HG02571 (cell line): ENCODE results near the gene LRRC8B.
A peak's percentile ranks its signal among the peaks of the same experiment; 100 is the strongest.
"Not testable (repeated sequence)": the region's sequence is repeated elsewhere in the genome, so short reads cannot be mapped to it uniquely, and the experiment has no call there.

Source experiments
- ATAC-seq: cut with Tn5 transposase; IDR thresholded peaks from one replicate; pipeline ENCODE4 v1.9.1; 2021; ENCODE audit warnings: mild to moderate bottlenecking, moderate library complexity; ENCODE audit not compliant: unreplicated experiment

LRRC8B gene

DNA sequence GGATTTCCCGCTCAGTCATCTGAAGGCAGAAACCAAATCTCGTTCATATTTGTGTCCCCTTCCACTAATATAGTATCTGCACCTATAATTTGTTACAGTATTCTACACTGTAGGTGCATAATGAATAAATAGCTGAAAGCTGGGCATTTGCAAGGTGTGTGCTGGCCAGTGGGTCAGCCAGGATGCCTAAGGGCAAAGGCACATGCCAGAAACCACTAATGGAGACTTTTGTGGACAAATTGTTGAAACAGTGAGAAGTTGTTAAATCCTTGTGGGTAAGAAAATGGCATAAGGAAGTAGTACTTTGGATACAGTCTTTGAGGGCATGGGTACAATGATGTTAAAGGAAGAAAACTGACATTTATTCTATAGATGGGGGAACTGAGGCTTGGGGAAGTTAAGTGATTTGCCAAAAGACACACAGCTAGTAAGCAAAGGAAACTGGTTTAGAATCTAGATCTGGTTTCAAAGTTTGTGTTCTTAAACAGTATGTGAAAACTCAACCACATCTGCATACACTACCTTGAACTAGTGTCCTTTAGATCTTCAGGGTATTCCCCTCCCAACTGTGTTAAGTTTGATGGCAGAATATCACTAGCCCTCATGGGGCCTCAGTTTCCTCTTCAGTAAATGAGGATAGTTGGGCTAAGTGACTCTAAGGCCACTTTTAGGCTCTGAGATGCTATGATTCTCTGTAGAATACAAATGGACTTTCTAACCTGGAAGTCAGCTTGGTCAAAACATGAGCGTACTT lies 81.8 kb downstream of the LRRC8B start:
- ATAC-seq, result no peak

DNA sequence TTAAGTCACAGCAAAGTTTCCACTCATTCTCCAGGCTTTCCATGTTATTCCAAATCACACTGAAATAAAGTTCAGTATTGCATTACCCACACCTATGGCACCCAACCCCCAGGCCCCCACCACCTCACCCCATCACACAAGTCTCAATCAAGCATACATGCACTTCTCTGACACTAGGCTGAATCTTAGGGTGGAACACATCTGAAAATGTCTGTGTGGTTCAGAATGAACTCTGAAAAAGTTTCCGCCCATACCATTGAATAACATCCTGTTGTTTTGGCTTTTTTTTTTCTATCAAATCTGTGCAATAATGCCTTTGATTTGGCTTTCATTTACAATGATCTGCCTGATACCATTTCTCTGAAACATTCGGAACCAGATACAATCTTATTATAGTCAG lies 82.5 kb downstream of the LRRC8B start:
- no peak for ATAC-seq

DNA sequence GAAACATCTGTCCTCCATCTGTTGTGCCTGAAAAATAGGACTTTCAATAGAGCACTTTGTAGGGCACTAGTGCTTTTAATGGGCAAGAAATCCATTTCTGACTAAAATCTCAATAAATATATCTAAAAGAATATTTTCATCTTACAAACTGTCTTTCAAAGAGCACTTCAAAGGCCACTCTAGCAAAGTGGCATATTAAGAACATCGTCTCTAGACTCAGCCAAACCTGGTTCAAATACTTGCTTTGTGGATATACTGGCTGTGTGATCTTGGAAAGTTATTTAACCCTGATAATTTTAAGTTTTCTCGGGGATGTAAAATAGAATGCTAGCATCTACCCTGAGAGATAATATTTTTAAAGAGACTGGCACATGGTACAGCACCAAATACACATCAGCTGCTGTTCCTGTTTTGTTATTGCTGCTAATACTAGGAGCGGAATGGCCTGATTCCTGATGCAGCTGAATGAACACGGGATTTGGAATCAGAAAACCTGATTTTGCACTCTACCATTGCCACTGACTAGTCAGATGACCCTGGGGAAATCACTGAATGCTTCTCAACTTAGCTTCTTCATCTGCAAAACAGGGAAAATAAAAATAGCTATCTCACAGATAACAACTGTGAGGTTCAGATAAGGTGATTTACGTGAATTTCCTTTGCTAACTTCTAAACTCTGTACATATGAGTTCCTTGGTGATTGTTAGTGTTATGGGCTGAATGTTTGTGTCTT lies 83.1 kb downstream of the LRRC8B start:
- ATAC-seq, result no peak

DNA sequence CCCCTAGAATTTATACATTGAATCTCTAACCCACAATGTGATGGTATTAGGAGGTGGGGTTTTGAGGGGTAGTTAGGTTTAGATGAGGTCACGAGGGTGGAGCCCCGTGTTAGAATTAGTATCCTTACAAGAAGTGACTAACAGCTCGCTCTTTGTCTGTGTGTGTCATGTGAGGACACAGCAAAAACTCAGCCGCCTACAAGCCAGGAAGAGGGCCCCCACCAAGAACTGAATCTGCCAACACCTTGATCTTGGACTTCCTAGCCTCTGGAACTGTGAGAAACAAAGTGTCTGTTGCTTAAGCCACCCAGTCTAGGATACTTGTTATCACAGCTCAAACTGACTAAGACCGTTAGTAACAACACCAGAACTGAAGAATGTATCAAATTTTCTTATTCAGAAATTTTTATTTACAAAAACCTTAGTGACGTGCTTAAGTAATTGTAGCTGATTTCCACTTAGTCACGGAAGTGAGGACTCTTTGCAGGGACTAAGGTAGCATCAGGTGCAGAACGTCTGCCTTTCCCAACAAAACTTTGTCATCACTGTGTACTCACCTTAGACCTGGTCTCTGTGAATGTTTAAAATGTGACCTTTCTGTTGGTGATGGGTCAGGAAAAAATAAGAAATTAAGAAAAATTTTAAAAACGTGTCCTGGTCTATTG lies 83.8 kb downstream of the LRRC8B start:
- no peak for ATAC-seq

DNA sequence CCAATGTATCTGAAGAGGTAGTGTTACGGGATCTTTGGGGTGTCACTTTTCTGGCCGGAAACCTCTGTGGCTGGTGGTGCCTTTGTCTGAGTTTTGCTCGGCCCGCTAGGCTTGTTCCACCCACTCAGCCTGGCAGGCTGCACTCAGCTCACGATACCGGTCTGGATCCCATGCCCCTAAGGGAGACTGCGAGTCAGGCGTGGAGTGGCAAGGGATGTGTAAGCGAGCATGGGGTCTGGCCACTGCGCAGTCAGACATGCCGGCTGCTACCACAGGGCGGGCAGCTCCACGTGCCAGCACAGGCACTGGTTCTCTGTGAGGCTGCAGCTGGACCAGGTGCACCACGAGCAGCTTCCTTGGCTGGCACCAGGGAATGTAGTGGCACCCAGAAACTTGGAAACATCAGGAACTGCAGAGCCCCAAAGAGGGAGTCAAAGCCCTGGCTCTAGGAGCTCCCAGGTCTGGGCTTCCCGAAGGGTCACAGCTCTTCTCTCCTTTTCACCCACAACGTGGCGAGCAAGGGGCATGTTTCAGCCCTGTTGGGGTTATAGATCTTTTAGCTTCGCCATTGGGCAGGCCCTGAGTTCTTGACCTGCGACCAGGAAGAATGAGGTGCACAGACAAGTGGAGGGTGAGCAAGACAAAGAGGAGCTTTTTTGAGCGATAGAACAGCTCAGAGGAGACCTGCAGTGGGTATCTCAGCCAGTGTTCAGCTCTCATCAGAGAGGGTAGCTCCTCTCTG lies 84.5 kb downstream of the LRRC8B start:
- ATAC-seq, result no peak

DNA sequence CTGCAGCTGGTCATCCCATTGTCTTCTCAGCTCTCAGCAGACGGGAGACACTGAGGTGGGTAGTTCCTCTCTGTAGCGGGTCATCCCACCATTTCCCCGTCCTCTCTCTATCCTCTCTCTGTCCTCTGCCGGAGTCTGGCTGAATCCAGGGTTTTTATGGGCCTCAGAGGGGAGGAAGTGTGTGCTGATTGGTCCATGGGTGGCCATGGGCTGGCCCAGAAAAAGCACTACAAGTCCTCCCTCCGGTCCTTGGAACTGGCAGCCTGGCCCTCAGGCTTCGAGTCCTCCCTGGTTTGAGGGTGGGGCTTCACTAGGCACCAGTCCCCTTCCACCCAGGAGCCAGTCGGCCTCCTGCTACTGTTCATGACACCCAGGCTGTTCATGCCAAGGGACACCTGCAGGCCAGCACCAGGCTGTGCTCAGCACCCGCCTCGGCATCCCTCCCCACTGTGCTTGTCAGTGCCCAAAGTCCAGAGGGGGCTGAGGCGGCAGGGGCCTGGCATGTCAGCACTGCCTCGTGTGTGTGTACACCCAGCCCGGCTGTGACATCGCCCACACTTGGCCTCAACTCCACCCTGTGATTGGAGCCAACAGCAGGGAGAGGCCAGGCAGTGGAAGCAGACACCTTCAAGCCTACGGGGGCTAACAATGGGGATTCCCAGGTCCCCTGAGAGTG lies 85.3 kb downstream of the LRRC8B start:
- ATAC-seq, result no peak

DNA sequence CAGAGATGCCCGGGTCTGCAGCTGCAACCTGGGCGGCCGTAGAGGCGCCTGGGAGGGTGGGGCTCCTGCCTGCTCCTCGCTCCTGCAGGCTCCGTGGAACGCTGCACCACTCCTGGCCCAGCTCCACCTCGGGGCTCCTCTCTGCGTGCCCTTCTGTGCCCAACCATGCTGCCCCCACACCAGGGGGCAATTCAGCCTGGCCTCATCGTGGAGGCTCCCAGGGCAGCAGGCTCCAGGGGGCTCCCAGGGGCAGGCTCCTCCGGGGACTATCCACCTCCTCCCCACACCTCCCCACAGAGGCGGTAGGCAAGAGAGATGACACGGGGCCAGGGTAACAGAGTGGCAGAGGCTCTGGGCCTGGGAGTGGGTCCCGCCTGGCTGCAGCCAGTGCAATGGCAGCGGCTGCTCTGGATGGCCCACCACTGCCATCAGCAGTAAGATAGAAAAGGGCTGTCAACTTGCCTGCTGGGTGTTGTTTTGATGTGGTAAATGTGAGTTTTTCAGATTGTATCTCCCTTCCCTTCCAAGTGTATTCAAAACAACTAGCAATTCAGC lies 85.9 kb downstream of the LRRC8B start:
- no peak for ATAC-seq

DNA sequence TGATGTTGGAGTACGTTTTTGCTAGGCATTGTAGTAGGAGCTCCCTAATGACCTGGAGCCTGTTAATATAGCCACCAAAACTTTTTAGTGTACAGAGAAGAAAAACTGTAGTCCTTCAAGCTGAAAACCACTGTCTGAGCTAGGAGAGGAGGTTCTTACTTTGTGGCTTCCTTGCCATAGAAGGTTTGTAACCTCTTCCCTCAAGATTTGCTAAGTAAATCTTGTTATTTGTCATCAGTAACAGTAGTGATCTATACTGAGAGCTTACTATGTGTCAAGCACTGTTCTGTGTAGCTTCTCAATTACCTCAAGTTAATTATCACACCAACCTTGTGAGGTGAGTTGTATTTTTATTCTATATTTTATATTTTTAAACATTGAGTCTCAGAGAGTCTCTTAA lies 87.1 kb downstream of the LRRC8B start:
- ATAC-seq, result peak; percentile 89

DNA sequence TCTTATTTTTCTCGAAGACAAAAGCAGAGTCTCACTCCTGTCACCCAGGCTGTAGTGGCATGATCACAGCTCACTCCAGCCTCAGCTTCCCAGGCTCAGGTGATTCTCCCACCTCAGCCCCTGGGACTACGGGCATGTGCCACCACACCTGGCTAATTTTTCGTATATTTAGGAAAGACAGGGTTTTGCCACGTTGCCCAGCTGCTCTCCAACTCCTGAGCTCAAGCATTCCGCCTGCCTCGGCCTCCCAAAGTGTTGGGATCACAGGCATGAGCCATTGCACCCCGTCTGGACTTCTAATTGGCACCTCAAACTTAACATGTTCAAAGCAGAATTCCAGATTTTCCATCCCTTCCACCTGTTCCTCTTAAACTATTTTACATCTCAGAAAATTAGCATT lies 89.3 kb downstream of the LRRC8B start:
- ATAC-seq, result no peak

DNA sequence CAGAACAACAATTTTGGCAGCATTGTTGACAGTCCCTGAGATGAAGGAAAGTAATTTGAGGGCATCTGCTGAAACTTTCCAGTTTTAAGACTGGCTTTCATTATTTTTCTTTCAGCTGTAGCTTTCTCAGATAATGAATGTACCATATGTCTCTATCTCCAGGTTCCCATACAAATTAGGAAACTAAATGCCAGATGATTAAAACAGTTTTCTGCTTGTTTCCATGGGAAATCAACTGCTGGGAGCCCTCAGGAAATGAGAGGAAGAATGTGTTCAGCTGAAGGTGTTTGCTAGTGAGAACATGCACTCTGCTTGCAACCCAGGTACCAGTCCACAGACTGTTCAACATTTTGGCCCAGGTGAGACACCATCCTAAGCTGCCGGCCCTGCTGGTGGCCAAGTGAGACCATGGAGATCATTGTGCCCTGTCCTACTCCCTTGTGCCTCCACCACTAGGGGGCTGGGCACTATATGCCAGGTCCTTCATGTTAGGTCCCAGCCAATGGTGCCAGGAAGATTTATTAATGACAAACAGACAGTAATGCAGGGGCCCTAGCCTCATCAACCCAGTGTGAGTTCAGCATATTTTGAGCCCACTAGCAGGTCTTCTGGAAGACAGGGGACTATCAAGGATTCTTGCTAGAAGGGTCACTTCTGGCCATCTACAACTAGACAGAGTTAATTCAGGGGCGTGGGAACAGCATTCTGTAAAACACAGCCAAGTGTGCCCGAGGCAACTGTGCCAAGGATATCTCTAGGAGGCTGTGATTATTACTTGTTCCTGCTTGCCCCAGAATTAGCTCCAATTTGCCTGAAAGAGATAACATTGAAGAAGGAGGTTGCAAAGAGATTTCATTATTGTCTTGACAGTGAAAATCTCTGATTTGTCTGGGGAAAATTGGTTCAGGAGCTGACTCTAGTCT lies 91.3 kb downstream of the LRRC8B start:
- no peak for ATAC-seq

DNA sequence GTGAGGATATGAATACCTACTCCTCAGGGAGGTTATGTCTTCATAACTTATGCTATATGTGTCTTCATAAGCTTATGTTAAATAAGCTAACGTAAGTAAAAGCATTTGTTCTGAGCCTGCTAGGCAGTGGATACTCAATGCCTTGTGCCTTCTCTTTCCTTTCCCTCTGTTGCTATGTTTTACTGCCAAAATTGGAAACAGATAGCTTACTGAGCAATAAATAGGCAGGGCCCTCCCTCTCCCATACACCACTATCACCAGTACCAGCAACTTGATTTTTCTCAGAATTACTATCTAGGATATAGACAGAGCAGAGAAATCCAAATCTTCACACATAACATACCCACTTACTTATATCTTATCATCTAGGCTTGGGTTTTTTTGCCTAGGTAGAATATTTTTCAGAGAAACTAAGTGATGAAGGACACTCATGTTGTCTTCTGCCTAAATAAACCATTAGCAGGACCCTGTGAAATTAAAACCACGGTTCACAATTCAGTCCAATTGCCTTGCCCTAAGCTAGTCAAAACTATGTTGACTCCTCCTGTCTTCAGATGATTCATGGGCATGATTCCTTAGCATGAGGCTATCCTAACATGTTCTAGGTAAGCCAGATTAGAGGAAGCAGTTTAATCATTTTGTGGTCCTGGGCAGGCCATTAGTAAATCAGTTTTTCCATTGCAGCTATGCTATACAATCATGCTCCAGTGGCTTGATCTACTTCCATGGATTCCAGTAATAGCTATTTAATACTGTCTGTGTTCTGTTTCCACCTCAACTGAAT lies 92.4 kb downstream of the LRRC8B start:
- no peak for ATAC-seq

DNA sequence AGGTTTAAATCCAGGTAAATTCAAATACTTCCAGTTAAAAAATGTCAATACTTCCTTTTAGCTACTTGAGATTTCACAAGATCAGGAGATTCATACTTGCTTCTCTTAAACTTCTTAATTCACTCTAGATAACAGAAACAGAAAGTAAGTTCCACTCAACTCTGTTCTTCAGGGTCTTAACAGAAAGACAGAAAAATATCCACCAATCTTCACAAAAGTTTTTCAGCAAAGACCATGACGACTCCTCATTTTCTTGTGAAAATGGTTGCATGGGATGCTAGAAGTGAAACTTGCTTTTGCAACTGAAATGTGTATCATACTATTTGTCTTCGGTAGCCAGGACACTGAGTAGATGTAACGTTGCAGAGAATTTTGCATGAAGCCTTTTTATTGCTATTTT lies 96.0 kb downstream of the LRRC8B start:
- ATAC-seq, result no peak

DNA sequence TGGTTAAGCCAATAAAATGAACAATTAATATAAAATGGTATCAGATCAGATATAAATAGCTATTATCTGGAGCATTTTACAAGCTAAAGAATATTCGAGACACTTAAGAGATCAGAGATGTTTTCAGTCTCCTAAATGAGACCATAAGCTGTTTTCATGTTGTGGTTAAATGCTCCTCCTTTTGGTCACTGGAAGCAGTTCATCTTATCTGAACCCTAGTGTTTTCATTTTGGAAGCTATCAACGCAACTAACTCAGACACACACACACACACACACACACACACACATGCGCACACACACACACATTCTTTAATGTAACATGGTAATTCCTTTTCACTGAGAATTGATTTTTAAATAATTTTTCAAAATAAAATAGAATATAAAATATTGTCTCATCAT lies 98.3 kb downstream of the LRRC8B start:
- ATAC-seq, result no peak

DNA sequence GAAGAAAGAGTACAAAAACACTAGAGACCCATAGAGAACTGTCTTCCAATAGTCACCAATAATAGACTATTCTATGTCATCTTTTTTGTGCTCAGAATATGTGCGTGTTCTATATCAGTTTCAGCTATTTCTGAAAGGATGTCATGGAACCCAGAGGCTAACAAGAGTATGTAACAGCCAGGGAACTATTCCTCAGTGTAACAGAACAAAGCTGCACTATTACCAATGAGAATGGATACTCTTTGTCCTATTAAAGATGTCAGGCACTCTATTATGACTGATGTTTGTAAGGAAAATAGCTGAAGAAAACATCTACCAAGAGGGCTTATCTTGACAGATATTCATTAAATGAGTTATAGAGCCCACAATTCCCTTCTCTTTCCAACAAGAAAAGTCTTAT lies 99.7 kb downstream of the LRRC8B start:
- no peak for ATAC-seq

DNA sequence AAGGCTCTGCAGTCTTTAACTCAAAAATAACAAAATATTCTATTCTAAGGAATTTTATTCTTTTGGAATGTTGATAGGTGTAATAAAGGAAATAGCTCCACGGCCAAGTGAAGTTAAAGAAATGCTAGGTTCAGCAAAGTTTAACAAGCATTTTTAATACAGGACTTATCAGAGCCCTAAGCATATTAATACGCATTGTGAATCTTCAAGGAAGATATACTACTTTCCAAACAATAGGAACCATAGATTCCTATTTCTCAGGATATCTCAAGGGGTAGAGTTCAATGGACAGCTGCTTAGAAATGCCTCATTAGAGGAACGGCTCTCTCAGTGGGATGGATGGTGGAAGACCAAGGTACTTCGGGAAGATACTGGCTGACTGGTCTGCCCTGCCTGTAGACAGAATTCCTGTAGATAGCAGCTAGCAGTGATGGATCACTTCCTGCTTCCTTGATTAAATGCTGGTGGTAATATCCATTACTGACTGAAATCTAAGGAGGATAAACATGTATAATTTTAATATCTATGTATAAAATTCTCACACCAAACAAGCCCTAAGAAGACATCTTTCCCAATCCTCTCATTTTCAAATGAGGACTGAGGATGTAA lies 100.2 kb downstream of the LRRC8B start:
- no peak for ATAC-seq

DNA sequence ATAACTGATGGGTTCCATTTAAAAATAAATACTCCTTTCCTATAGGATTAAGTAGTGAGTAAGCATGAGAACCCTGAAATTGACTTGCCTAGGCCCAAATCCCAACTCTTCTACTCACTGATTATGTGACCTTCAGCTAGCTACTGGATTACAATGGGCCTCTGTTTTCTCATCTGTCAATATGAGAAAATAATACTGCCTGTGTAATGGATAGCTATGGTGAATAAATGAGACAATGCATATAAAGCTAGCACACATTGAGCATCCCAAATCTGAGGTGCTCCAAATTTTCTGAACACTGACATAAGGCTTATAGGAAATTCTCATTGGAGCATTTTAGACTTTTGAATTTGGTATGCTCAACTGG lies 103.0 kb downstream of the LRRC8B start:
- ATAC-seq, result no peak

DNA sequence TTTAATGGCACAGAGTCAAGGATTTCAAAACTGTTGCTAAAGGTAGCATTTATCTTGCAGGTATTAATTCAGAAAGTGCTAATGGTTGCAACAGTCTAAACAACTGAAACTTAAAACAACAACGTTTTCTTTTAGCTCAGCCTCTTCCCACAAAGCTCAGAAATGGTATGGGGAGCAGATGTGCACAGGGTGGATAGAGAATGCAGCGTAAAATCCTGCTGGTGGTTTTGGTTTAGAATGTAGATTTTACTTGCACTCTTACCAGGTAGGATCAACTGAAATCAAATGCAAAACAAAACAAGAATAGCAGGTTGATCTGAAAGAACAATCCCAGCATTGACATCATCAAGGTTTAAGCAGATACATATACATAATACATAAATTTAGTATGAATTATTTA lies 104.5 kb downstream of the LRRC8B start:
- ATAC-seq, result no peak

DNA sequence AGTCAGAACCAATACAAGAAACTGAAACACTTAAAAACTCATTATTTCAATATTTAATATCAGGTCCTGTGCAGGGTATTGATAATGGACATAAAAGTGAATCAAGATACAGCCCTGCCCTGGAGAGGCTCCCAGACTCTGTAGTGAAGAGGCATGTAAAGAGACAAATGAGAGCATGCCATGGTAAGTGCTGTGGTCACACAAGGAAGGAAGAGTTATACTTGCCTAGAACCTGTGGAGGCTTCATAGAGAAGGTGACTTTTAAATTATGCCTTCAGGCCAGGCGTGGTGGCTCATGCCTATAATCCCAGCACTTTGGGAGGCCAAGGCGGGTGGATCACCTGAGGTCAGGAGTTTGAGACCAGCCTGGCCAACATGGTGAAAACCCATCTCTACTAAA lies 105.0 kb downstream of the LRRC8B start:
- not testable (repeated sequence) for ATAC-seq
